HEK293T (cell line): ENCODE measurements around the gene DRAM1.

Source experiments
- ARNT ChIP-seq: fragments of 450-650 bp; IDR thresholded peaks from 2 replicates; pipeline ENCODE4 v1.6.1; 2017; ENCODE audit warnings: mild to moderate bottlenecking
- BHLHE40 ChIP-seq: fragments of 450-650 bp; IDR thresholded peaks from 2 replicates; pipeline ENCODE4 v1.6.1; 2016; ENCODE audit warnings: mild to moderate bottlenecking, moderate library complexity, borderline replicate concordance
- CTBP1 ChIP-seq: fragments of 450-650 bp; IDR thresholded peaks from 2 replicates; pipeline ENCODE4 v1.6.1; 2016; ENCODE audit warnings: borderline replicate concordance
- ELF4 ChIP-seq: fragments of 450-650 bp; IDR thresholded peaks from 2 replicates; pipeline ENCODE4 v1.6.1; 2017; ENCODE audit warnings: antibody characterized with exemption
- FOXA1 ChIP-seq: fragments of 450-650 bp; IDR thresholded peaks from 2 replicates; pipeline ENCODE4 v1.6.1; 2016; ENCODE audit warnings: mild to moderate bottlenecking
- FOXK2 ChIP-seq: fragments of 450-650 bp; IDR thresholded peaks from 2 replicates; pipeline ENCODE4 v1.6.1; 2016; ENCODE audit warnings: mild to moderate bottlenecking
- FOXM1 ChIP-seq: fragments of 450-650 bp; IDR thresholded peaks from 2 replicates; pipeline ENCODE4 v1.6.1; 2017; ENCODE audit warnings: mild to moderate bottlenecking, borderline replicate concordance
- HDGF ChIP-seq: fragments of 450-650 bp; IDR thresholded peaks from 2 replicates; pipeline ENCODE4 v1.6.1; 2017; ENCODE audit warnings: antibody characterized with exemption, borderline replicate concordance
- NFRKB ChIP-seq: fragments of 450-650 bp; IDR thresholded peaks from 2 replicates; pipeline ENCODE4 v1.6.1; 2016; ENCODE audit warnings: mild to moderate bottlenecking, moderate library complexity
- SP1 ChIP-seq: fragments of 450-650 bp; IDR thresholded peaks from 2 replicates; pipeline ENCODE4 v1.6.1; 2017
- SUZ12 ChIP-seq: fragments of 450-650 bp; IDR thresholded peaks from 2 replicates; pipeline ENCODE4 v1.6.1; 2016; ENCODE audit warnings: mild to moderate bottlenecking
- TARDBP ChIP-seq: fragments of 450-650 bp; IDR thresholded peaks from 2 replicates; pipeline ENCODE4 v1.6.1; 2016
- ZNF384 ChIP-seq: fragments of 450-650 bp; IDR thresholded peaks from 2 replicates; pipeline ENCODE4 v1.6.1; 2016
- TF ChIP-seq, protein P1 (sequence below): fragments of 450-650 bp; IDR thresholded peaks from 2 replicates; pipeline ENCODE4 v1.6.1; 2016

GRCh38 chr12:101925361-101925760 lies 48.0 kb downstream of the DRAM1 start:
- no peak for TF ChIP-seq BHLHE40
- no peak for TF ChIP-seq SUZ12
- no peak for TF ChIP-seq TARDBP
- TF ChIP-seq SP1 = no peak
- no peak for TF ChIP-seq FOXM1
- TF ChIP-seq NFRKB = no peak
- TF ChIP-seq FOXA1 = no peak
- TF ChIP-seq FOXK2 = no peak
- TF ChIP-seq, protein P1, sequence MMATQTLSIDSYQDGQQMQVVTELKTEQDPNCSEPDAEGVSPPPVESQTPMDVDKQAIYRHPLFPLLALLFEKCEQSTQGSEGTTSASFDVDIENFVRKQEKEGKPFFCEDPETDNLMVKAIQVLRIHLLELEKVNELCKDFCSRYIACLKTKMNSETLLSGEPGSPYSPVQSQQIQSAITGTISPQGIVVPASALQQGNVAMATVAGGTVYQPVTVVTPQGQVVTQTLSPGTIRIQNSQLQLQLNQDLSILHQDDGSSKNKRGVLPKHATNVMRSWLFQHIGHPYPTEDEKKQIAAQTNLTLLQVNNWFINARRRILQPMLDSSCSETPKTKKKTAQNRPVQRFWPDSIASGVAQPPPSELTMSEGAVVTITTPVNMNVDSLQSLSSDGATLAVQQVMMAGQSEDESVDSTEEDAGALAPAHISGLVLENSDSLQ = no peak
- TF ChIP-seq CTBP1 = no peak
- no peak for TF ChIP-seq ELF4
- TF ChIP-seq ZNF384 = no peak
- no peak for TF ChIP-seq HDGF
- TF ChIP-seq ARNT = no peak
